GM18909 (cell line): ENCODE measurements around the gene WARS2.

Experiments
- ATAC-seq: cut with Tn5 transposase; IDR thresholded peaks from one replicate; pipeline ENCODE4 v1.9.1; 2021; ENCODE audit warnings: mild to moderate bottlenecking; ENCODE audit not compliant: unreplicated experiment, poor library complexity

WARS2 gene

DNA sequence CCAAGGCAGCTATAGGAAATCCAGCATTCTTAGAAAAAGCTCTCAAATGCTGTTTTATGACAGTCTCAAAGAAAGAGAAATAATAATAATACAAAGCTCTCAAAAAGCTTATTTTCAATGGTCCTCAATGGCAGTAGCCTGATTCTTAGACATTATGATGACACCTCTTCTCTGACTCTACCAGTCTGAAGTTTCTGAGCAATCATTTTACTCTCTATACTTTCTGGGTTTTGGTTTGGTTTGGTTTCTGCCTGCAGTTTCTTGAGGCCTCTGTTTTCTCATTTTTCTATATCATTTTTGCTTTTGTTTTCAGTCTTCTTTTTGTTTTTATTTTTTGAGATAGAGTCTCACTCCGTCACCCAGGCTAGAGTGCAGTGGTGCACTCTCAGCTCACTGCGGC, 102.1 kb downstream of the WARS2 start:
- ATAC-seq, result peak; percentile 40

DNA sequence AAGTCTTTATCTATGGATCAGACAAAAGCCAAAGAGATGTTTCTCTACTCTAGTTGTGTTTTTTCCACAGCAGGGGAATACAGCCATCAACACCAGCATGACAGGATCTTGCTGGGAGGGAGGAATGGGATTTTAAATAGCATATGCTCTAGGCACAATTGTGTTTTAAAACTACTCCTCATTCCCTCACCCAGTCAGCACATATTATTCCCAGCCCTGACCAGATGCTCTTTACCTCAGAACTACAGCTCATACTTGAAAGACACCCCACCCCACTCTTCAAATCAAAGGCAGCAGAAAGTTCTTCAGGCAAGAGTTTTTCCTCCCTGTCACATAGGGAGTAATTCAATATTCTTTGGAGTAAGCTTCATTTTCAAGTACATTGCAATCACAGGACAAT, 106.1 kb downstream of the WARS2 start:
- ATAC-seq, result no peak

DNA sequence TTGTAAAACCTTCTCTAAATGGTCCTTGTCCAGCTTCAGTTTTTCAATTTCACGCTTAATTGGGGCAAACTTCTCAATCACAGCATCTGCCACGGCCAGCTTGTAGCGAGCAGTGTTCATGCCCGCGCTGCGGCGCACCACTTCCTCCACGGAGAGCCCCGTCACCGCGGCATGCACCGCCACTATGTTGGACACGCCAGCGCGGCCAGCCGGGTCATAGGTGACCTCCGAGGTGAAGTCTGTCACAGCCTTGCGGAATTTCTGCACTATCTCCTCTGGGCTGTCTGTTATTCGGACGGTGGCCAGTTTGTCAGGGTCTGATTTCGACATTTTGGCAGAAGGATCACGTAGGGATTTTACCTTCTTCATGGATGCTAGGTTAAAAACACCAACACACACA, 107.5 kb downstream of the WARS2 start:
- no peak for ATAC-seq

DNA sequence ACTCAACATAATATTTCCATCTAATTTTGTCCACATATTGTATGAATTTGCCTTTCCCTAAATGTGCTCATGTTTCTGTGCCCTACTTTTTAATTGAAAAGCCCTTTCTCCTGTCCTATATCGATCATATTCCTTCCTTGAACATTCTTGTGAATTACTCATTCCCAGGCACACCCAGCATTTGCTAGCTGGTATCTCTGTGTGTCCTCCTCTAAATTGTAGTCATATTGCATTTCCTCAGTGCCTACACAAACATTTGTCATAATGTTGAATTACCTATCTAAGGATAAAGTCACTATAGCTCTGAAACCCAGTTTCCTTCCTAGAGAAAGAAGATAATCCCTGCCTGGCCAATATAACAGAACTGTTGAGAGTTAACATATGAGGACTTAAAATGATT, 112.7 kb downstream of the WARS2 start:
- no peak for ATAC-seq

DNA sequence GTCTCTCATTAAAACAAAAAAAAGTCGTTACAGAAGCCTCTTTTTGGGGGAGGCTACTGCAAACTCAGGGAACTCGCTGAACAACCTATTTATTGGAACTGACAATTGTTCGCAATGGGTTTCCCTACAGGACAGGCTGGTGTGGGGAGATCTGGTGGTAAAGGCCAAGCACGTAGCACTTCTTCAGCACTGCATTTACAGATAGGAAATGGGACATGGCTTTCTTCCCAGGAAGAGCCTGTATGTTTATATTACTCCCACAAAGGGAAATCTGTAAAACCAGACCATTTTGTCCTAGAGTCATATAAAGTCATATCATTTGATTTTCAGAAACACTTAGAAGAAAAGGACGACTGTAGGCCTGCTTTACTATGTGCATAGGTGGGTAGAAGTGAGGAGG, 113.5 kb downstream of the WARS2 start:
- no peak for ATAC-seq

DNA sequence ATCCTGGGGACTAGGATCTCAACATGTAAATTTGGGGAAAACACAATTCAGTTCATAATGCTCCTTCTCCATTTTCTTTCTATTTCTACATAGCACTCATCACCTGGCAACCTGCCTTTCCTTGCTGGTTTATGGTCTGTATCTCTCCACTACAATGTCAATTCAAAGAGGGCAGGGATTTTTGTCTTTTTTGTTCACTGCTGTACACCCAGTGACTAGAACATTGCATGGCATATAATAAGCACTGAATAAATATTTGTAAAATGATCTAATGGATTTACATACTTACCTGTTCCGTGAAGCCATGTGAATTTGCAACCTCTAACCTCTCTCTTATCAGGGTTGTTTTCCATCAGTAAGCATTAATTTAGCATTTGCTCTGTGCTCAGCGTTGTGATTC, 124.9 kb downstream of the WARS2 start:
- no peak for ATAC-seq

DNA sequence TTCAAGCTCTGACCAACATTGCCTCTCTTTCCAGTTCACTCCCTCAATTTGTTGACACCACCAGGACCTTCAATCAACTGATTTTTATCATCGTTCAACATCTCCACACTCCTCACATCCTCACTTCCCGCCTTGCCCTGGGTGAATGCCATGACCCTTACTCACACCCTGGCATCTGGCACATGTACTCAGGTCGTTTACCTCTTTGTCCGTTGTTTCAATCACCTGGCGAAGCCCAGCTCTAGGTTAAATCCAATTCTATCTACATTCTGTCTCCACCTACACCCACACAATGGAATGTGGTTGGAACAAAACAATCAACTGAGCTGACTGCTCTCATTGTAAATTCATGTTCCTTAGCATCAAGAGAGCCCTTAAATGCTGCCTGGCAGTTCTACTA, 128.1 kb downstream of the WARS2 start:
- ATAC-seq, result no peak

DNA sequence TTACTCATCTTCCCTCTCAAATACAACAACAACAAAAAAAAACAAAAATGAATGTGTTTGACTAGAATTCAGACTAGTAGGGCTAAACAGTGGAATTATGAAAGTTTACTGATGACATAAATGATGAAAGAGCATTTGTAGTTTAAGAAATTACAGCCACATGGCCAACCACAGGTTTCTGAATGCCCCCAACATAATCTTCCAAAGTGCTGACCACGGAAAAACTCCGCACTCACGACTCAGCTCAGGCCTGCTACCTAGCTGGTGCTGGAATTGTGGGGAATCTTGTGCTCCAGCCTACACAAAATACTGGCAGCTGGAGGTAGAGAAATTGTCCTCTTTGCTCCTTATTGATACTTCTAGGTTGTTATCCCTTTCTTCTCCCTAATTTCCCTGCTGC, 128.7 kb downstream of the WARS2 start:
- ATAC-seq, result no peak

DNA sequence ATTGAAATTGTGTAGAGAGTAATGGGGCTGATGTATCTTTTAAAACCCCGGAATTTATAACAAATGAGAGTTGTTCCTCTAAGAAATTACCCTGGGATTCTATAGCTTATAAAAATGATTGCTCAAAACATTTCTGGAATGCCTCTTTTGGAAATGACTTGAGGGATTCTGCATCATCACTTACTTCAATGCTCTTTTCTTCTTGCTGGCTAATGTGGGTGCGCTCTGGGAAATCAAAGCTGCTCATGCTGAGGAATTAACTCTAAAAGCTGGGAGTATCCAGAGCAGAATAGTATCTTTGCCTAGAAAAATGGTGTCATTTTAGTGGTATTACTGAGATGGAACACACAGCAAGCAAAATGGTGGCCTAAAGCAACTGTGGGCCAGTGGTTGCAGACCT, 129.3 kb downstream of the WARS2 start:
- no peak for ATAC-seq

DNA sequence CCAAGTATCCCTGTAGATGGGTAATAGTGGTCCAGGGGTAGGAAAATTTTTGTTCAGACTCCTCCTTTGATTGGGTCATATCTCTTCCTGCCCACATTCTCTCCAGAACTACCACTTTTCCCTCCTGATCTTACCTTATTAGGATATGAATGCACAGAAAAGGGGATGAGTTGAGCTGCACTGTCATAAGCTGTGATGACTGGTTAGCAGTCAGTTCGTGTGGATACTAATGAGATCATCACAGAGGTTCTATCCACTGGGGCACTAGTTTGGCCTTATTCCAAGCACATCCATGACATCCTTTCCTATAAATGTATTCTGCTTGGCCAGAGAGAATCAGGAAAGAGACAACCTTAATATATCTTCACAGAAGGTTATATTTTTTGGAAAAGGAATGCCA, 130.3 kb downstream of the WARS2 start:
- ATAC-seq, result no peak

DNA sequence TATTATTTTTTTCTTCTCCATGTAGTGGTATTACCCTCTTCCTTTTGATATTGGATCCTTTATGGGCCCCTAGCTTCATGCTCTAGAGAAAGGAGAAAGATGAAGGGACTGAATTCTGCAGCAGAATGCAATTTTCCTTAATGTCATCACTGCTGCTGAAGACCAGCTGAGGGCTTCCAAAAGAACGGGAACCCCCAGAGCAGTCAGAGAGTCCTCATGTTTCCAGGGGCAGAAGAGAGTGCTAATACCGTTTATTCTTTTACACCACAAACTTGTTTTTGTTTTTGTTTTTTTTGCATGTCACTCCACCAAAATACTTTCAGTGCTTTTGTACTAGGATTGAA, 131.2 kb downstream of the WARS2 start:
- no peak for ATAC-seq

DNA sequence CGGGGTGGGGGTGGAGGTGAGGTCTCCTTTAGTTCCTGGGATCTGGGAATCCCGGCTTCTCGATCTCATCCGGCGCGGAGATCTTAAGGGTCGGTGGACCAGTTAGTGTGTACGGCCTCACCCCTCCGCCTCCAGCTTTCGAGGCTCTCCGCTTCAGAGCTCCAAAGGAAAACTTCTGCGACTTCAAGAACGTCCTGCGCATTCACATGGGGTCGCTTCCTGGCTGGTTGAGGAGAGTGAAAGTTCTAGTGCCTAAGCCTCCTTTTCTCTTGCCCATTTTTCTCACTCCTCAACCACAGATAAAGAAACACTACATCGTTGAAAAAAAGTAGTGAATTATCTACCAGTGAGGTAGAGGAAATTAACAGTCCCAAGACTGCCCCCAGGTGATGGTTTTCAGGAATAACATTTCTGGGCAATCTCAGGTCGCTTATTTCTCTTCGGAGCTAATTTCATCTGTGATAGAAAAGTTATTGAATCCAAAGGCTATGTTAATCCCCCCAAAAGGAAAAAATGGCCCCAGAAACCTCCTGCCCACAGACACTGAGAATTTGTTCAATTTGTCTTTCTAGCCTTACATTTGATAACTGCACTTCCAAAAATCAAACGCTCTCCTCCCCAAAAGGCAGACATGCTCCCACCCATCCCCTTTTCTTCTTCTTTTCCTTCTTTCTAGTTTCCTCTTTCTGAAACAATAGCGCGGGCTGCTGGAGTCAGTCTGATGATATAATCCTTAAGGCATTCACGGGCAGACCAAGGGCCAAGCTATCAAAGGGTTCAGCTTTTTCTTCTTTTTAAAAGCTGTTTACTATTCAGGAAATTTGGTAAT, 131.8 kb downstream of the WARS2 start:
- ATAC-seq, result peak; percentile 76

DNA sequence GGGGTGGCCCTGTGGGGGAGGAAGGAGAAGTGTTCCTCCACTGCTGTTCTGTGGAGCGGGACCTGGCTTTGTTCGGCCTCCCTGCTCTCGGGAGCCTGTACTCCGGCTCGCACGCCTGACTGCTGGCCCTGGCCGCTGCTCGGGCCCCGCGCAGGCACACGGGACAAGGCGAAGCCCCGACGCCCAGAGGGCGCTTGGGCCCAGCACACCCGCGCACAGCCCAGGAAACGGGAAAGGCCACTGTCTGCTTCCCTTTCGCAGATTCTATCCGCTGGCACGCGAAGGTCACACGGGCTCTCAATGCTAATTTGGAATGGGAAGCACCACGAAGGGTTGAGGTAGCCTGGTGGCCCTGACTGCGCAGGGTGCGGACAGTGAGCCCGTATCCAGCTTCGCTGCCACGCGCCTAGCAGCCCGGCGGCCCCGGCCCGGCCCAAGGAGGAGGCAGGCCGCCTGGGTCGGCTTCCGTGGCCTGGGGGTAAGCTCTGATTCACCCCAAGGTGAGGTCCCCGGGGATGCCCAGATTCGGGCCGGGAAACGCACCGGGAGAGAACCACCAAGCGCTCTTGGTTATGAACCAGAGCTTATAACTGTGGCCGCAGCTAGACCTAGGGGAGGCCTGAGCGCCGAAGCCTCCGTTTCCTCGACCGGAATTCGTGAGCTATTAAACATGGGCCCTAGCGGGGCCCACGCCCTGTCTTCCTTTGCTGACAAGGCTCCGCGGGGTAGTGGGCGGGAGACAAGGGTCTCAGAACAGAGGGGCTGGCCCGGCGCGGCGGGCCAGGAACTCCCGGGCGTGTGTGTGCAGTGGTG, 132.6 kb downstream of the WARS2 start:
- peak; percentile 29 for ATAC-seq

DNA sequence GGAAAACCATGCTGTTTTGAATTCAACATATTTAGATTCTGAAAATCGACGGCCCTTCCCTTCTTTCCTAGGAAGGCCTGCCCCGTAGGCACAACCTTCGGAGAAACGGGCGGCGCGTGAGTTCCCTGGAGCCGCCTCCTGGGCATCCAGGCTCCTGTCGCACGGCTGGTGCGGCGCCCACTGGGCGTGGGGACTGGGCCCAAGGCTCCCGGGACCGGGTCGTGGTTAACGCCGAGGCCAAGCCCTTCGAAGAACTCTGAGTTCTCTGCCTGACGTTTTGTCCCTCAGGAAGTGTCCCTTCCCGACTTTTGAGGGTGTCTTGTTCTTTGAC, 133.1 kb downstream of the WARS2 start:
- ATAC-seq, result no peak

DNA sequence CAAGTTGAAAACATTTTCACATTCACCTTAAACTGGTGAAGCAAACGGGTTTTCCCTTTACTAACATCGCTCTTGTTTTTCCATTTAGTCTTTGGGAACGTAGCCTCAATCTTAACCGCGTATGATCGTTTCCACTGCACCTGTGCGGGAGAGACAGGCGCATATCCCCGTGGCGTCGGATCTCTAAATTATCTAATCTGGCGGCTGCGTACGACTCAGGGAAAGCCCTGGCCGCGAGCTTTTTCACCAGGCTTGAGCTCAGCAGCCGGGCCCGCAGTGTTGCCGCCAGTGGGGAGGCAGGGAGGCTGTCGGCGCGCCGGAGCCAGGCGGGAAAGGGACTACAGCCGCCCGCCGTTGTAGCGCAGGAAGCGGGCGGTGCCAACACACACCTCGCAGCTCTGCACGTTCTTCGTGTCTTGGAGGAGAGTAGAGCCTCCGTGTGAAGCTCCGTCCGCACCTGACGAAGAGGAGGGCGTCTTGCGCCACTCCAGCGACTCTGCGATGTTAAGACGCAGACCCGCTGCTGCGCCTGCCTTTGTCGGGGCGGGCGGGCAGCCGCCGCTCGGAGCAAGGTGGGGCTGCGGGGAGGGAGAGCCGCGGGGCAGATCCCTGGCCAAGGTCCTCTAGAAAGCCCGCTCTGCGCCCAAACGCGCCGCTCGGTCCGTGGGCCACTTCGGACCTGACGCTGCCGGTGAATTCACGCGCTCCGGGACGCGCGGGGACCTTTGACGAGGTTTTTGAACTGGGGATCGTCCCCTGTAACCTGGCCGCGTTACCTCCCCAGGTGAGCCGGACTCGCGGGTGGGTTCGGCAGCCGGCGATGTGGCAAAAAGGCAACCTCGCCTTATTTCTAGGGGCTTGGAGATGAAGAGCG, 133.8 kb downstream of the WARS2 start:
- no peak for ATAC-seq

DNA sequence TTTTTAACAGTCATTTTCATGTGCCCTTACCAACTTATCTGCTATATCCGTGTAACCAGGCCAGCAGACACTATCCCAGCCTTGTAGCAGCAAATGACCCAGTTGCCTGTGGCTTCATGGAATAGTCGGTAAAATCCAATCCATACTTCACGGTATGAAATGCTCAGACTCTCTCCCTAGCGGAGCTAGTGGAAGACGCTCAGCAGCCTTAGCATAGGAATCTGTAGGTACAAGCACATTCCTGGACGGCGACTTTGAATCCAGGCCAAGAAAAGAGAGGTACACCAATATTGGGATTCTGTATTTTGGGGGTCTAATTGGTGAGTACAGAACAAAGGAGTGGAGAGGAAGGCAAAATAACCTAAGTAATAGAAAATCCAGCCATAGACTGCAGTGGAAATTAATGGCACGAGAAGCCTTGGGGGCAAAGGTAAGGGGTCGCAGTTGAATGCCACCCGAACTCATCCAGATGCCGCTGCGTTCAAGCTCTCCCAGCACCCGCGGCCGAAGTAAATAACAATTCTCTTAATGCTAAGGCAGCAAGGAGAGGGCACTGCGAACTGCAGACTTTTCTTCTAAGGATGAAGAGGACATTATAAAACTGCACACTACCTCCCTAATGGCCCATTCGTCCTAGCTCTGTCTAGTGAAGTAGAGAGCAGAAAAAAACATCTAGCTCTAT, 134.6 kb downstream of the WARS2 start:
- no peak for ATAC-seq

DNA sequence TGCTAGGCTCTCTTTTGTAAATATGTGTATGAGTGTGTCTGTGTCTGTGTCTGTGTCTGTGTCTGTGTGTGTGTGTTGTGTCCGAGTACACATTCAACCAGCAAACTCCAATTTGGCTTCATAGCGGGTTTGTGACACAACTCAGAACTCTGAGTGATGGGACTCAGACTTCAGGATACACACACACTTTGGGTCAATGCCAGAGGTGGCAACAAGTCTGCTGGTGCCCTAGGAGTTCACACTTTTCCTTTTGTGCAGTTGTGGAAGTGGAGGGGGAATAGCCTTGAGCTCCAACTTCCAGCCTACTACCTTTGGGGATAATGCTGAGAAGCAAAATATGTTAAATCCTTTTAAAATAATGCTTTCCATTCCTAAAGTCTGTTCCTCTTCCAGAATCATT, 135.7 kb downstream of the WARS2 start:
- no peak for ATAC-seq

DNA sequence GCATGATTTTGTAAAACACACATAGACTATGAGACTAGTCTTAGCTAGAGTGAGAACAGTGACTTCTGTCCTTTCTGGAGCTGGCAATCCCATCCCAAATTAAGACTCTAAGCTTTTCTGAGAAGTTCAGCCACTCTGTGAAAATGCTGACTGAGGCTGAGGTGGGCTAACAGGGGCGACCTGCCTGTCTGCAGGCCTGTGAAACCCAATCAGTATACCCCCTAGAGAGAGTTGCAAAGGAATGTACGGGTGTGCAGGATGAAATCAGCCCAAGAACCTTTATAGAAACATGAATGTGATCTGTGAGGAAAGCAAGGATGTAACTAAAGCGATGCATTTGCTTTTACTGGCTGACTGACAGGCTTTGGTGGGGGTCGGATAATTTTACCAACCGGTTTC, 136.3 kb downstream of the WARS2 start:
- ATAC-seq, result no peak

DNA sequence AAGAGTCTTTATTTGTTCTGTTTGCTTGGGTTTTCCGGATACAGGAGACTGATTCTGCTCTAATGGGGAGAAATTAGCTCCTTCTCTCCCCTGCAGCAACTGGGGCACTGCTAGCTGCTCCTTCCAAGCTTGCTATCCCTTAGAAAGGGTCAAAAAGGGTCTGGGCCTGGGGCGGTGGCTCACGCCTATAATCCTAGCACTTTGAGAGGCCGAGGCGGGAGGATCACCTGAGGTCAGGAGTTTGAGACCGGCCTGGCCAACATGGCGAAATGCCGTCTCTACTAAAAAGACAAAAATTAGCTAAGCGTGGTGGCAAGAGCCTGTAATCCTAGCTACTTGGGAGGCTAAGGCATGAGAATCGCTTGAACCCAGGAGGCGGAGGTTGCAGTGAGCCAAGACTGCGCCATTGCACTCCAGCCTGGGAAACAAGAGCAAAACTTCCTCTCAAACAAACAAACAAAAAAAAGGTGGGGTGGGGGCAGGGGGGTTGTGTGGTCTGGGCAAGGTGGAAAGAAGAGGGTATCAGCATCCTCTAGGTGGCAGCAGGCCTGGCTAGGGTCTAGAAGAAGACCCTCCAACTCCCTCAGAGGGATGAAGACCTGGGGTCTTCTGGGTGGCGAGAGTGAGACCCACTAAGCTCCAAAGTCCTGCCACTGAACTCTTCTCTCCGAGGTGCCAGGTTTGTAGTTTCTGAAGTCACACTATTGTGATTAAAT, 136.9 kb downstream of the WARS2 start:
- ATAC-seq, result no peak
